Stimulated activated CD8-positive, alpha-beta memory T cell treated with anti-CD3 and anti-CD28 coated beads, Interleukin-15, amount 100 ng/mL, for 48 hours (primary cell): ENCODE data around the gene LHX4.

ENCODE experiments used
- DNase-seq, 2 donors: peaks; one replicate each; pipeline ENCODE4 v3.0.0-alpha.2; 2020; ENCODE audit warnings: low read depth in 2 of 2

LHX4 gene

GRCh38 chr1:180271272-180272255 lies 41.5 kb downstream of the LHX4 start:
- no peak for DNase-seq

GRCh38 chr1:180272395-180272794 lies 42.3 kb downstream of the LHX4 start:
- no peak for DNase-seq

- no peak for DNase-seq
Measured at GRCh38 chr1:180273066-180273465, 43.0 kb downstream of the LHX4 start.

- DNase-seq = no peak
Measured at GRCh38 chr1:180274221-180274620, 44.2 kb downstream of the LHX4 start.

GRCh38 chr1:180275726-180276125 lies 45.7 kb downstream of the LHX4 start:
- no peak for DNase-seq

GRCh38 chr1:180277476-180278193 lies 47.6 kb downstream of the LHX4 start:
- DNase-seq = no peak

- DNase-seq = no peak
Measured at GRCh38 chr1:180278194-180278515, 48.1 kb downstream of the LHX4 start.

- DNase-seq = no peak
Measured at GRCh38 chr1:180278596-180279395, 48.7 kb downstream of the LHX4 start.

- no peak for DNase-seq
Measured at GRCh38 chr1:180279651-180280050, 49.6 kb downstream of the LHX4 start.

- DNase-seq = no peak
Measured at GRCh38 chr1:180280617-180281016, 50.6 kb downstream of the LHX4 start.

- DNase-seq = no peak
Measured at GRCh38 chr1:180281490-180281889, 51.4 kb downstream of the LHX4 start.

- DNase-seq = no peak
Measured at GRCh38 chr1:180282401-180283044, 52.5 kb downstream of the LHX4 start.

- no peak for DNase-seq
Measured at GRCh38 chr1:180283098-180283497, 53.0 kb downstream of the LHX4 start.

- no peak for DNase-seq
Measured at GRCh38 chr1:180286417-180286816, 56.4 kb downstream of the LHX4 start.

GRCh38 chr1:180287988-180288705 lies 58.1 kb downstream of the LHX4 start:
- DNase-seq = no peak

GRCh38 chr1:180288940-180289339 lies 58.9 kb downstream of the LHX4 start:
- DNase-seq = no peak

GRCh38 chr1:180290265-180291001 lies 60.4 kb downstream of the LHX4 start:
- DNase-seq = no peak

GRCh38 chr1:180291004-180291403 lies 60.9 kb downstream of the LHX4 start:
- DNase-seq = no peak

GRCh38 chr1:180294711-180295110 lies 64.6 kb downstream of the LHX4 start:
- no peak for DNase-seq

GRCh38 chr1:180295999-180296398 lies 65.9 kb downstream of the LHX4 start:
- DNase-seq = no peak
